HG03565 (cell line): Measurements from ENCODE around the gene TMEM108.
"Not testable (repeated sequence)": the region's sequence is repeated elsewhere in the genome, so short reads cannot be mapped to it uniquely, and the experiment has no call there.

Source experiments
- ATAC-seq: cut with Tn5 transposase; IDR thresholded peaks from one replicate; pipeline ENCODE4 v1.9.1; 2021; ENCODE audit warnings: mild to moderate bottlenecking, moderate library complexity; ENCODE audit not compliant: unreplicated experiment

Gene TMEM108

GRCh38 chr3:133038089-133038730, at the start of gene TMEM108:
TMEM108 (plus strand) TSS chr3:133038391.
- ATAC-seq = no peak

GRCh38 chr3:132995971-132996370, 42.2 kb upstream of the TMEM108 start:
- ATAC-seq = no peak

DNA sequence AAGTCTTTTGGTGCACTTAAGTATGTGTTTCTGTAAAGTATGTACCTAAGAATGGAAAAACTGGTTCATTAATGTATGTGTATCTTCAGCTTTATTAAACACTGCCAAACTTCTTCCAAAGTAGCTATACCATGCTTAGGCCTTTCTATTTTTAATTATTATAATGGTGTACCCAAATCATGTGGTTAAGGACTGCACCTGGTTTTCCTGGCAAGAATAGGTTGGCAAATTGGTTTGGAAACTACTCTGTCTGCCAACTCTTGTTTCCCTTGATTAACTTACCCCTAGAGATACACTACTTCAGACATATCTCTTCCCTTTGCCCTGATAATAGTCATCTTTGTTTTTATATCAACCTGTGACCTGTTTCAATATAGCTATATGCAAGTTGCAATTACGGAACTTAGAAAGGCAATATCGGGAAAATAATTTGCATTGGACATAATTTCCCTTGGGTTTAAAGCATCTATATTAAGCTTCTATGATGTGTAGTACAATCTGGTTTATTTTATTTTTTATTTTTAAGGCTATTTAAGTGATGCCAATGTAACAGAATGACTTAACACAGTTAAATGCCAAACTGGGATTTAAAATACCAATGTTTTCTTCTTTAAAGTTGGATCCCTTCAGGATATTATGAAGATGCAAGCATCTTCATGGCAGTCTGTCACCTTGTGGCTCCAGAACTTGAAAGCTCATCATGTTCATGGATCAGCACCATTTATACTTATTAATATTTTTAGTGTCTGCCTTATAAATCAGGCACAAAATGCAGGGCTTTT, 40.6 kb upstream of the TMEM108 start:
- no peak for ATAC-seq

DNA sequence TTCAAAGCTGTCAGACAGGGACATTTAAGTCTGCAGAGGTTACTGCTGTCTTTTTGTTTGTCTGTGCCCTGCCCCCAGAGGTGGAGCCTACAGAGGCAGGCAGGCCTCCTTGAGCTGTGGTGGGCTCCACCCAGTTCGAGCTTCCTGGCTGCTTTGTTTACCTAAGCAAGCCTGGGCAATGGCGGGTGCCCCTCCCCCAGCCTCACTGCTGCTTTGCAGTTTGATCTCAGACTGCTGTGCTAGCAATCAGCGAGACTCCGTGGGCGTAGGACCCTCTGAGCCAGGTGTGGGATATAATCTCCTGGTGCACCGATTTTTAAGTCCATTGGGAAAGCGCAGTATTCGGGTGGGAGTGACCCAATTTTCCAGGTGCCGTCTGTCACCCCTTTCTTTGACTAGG, 33.2 kb upstream of the TMEM108 start:
- ATAC-seq = not testable (repeated sequence)

DNA sequence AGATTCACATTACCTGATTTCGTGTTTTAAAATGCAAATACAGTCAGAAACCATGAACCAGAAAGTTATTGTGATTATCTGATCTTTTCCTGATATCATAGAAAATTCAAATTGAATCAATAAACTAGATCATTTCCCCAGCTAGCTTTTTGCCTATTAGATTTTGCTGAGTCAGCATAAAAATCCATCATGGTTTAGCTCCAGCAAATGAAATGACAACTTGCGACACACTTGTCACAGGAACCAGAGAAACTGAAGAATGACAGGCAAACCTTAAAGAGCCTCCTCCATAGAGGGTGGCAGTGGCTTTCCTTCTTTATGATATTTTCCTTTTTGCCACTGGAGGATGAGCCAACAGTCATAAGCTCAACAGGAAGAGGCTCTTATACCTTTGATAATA, 30.6 kb upstream of the TMEM108 start:
- no peak for ATAC-seq

GRCh38 chr3:133014325-133014724, 23.9 kb upstream of the TMEM108 start:
- ATAC-seq = no peak

- not testable (repeated sequence) for ATAC-seq
Observed at GRCh38 chr3:133015573-133015972, 22.6 kb upstream of the TMEM108 start.

DNA sequence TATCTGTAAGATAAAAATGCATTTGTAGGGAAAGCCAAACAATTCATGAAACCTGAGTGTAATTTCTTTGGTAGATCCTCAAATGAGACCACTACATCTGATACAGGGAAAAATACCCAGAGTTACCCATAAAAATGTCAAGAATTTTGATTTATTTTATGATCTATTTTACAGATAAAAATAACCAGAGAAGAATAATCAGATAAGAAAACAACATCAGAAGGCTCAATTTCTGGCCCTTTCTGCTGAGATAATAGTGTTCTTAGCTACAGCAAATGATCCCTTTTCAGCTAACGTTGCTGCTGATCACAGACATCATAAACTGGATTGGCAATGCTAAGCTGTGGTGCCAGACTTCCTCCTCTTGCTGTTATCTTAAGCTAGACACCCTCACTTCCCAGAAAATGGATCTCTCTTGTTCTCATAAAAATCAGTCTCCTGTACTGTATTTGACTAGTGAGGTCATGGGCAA, 21.3 kb upstream of the TMEM108 start:
- ATAC-seq = no peak

- ATAC-seq = no peak
Observed at GRCh38 chr3:133018921-133019320, 19.3 kb upstream of the TMEM108 start.

GRCh38 chr3:133021206-133021605, 17.0 kb upstream of the TMEM108 start:
- ATAC-seq = no peak

GRCh38 chr3:133023362-133023761, 14.8 kb upstream of the TMEM108 start:
- ATAC-seq = no peak

- no peak for ATAC-seq
Observed at GRCh38 chr3:133025546-133025945, 12.6 kb upstream of the TMEM108 start.

DNA sequence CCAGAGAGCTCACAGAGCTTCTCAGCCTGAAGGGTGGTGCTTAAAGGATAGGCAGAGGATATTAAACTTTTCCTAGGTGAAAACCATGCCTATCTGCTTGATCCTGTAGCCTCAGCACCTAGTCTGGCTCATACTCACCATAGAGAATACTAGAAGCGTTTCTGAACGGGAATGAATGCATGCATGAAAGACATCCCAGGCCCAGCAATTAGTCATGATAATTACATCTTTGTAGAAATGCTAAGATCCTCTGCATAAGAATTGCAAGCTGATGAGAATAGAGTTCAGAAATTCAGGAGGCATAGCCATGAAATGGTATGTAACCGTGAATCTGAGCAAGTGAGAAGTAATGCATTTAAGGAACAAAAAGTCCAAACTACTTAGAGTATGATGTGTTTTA, 5.9 kb upstream of the TMEM108 start:
- ATAC-seq = no peak

DNA sequence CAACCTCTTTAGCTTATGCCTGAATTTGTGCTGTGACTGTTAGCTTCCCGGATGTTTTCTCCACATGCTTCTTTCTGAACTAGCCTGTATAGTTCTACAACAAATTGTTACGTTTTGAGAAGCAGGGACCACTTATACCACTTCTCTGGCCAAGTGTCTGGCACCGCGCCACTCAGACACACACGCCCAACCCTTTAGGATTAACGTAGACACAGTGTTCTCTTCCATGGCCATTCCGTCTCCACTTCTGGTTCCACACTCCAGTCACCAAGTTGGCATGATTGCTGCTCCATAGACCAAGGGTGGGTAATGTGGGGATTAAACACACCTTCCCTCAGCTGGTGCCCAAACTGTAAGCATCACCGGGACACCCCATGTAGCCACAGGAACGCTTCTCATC, 755 bp upstream of the TMEM108 start:
- no peak for ATAC-seq

GRCh38 chr3:133038731-133039375, 662 bp downstream of the TMEM108 start:
- ATAC-seq = no peak

GRCh38 chr3:133040696-133041523, 2.7 kb downstream of the TMEM108 start:
- peak; percentile 43 for ATAC-seq

DNA sequence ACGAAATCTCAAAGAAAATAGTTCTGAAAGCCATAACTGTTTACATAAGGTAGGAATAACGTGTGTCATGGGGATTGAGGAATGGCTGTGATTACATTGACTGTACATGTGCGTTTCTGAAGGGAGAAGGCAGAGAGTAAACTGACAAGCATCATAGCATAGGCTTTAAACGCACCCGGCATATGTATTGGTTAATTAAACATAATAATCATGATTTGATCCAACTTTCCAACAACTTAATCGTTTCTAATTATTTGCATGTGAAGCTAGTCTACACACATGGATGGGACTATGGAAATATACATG, 3.3 kb downstream of the TMEM108 start:
- no peak for ATAC-seq

GRCh38 chr3:133042778-133043177, 4.6 kb downstream of the TMEM108 start:
- ATAC-seq = no peak

DNA sequence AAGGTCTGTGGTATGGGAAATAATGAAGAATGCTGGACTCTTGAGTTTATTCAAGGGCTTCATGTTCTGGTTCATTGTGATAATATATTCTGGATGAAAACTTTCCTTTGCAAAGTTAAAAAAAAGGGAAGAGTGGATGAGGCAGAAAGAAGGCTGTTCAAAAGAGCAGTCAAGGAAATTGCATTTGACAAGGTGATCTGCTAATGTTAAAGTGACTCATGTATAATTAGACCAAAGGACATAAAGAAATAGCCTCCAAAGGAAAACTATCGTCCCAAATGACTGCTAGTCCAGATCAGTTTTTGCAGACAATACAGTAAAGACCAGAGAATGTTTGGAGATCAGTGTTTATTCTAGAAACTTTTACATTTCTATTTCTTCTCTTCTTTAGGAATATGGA, 9.8 kb downstream of the TMEM108 start:
- ATAC-seq = no peak

DNA sequence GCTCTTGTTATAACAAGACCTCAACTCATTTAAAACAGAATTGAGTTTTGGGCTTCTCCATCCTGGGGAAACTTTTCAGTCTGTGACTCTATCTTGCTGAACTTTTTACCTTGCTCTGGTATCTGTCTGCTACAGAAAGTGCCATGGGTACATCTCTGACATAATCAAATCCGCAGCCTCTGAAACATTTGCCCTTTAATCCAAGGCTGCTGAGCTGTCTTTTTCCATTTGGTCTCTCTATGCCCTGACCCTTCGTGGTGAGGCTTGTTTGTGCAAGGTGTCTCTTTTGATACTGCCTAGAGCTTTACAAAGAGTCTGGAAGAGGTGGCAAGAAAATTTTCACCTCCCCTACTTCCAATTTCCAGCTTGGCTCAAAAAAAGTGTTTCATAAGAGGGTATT, 11.3 kb downstream of the TMEM108 start:
- no peak for ATAC-seq

GRCh38 chr3:133050891-133051290, 12.7 kb downstream of the TMEM108 start:
- no peak for ATAC-seq
